BLaER1 treated with 17β-estradiol and CSF1 and Interleukin-3, amounts not matched to agents 10 nM and 100 nM (cell line): ENCODE results near the gene CLEC4D.
"Not testable (repeated sequence)": the region's sequence is repeated elsewhere in the genome, so short reads cannot be mapped to it uniquely, and the experiment has no call there.

Experiments
- H3K27ac ChIP-seq, 11 experiments: shearing (Covaris generic); formaldehyde crosslinking; 2 replicates each; pipeline ENCODE4 v1.8.1; 2022
- H3K27me3 ChIP-seq, 11 experiments: shearing (Covaris generic); formaldehyde crosslinking; 2 replicates each; pipeline ENCODE4 v1.8.1; 2022
- H3K36me3 ChIP-seq, 11 experiments: shearing (Covaris generic); formaldehyde crosslinking; 2 replicates each; pipeline ENCODE4 v1.8.1; 2022
- H3K4me1 ChIP-seq, 10 experiments: shearing (Covaris generic); formaldehyde crosslinking; 2 replicates each; pipeline ENCODE4 v1.8.1; 2022
- H3K4me2 ChIP-seq, 11 experiments: shearing (Covaris generic); formaldehyde crosslinking; 2 replicates each; pipeline ENCODE4 v1.8.1; 2022
- H3K4me3 ChIP-seq, 10 experiments: shearing (Covaris generic); formaldehyde crosslinking; 2 replicates each; pipeline ENCODE4 v1.8.1; 2022
- H3K9ac ChIP-seq, 11 experiments: shearing (Covaris generic); formaldehyde crosslinking; 2 replicates each; pipeline ENCODE4 v1.8.1; 2022
- H3K9me3 ChIP-seq, 11 experiments: shearing (Covaris generic); formaldehyde crosslinking; replicated peaks in 1 of 11; 2 replicates each; pipeline ENCODE4 v1.8.1; 2022
- H4K20me1 ChIP-seq, 11 experiments: shearing (Covaris generic); formaldehyde crosslinking; 2 replicates each; pipeline ENCODE4 v1.8.1; 2022
- Cebpa-rat ChIP-seq, 11 experiments: shearing (Covaris generic); IDR thresholded peaks; 2 replicates each; pipeline ENCODE4 v1.8.1; 2022

The CLEC4D gene

DNA sequence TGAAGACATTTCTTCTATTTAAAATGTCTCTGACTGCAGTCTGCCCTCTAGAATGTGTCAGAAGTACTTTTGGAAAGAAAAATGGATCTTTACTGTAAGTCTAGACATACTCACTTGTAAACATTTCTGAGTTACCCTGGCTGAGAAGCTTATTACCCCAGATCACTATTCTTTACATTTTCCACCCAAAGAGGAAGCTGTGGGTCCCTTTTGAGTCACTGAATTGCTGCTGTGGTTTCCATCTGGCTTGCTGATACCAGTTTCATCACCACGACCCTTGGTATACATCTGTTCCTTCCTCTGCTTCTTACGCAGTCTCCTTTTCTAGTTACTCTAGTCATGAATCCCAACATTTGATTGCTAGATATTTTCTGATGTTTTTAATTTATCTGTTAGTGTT lies 20.2 kb upstream of the CLEC4D start:
- Histone ChIP-seq H3K9ac (peak overlapping the region; percentile 55 to 92 (median 66)), H3K4me1 (peaks cover 39 to 82% (median 47%) of the 10 kb centered on the region in 10 experiments), H3K4me2 (peak overlapping the region; percentile 63 to 96 (median 86)), H3K9me3 (peaks cover 0 to 21% (median 7%) of the 10 kb centered on the region in 11 experiments; a peak in 10 of 22 replicates), H3K27me3 (no peaks in the 10 kb centered on the region), H3K27ac (peak overlapping the region; percentile 72 to 98 (median 85)), H4K20me1 (no peaks in the 10 kb centered on the region), H3K4me3 (peak overlapping the region in 6 of 10 experiments; percentile 9 to 39 (median 28); a peak in 5 of 20 replicates), H3K36me3 (no peaks in the 10 kb centered on the region)
- peak in 10 of 11 experiments; percentile 63 to 96 (median 88); a peak in 18 of 22 replicates for TF ChIP-seq Cebpa-rat (IDR thresholded peaks at IDR 0.05)

DNA sequence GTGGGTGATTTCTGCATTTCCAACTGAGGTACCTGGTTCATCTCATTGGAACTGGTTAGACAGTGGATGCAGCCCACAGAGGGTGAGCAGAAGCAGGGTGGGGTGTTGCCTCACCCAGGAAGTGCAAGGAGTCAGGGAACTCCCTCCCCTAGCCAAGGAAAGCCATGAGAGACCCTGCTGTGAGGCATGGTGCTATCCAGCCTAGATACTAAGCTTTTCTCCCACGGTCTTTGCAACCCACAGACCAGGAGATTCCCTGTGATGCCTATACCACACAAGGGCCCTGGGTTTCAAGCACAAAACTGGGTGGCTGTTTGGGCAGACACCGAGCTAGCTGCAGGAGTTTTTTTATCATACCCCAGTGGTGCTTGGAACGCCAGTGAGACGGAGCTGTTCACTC lies 17.6 kb upstream of the CLEC4D start:
- Histone ChIP-seq H3K4me1 (peaks cover 39 to 92% (median 47%) of the 10 kb centered on the region in 10 experiments), H3K4me3 (peak overlapping the region in 2 of 10 experiments; percentile 16 to 17; a peak in 3 of 20 replicates), H3K4me2 (peak overlapping the region; percentile 58 to 82 (median 74)), H3K27ac (peak overlapping the region in 10 of 11 experiments; percentile 22 to 54 (median 36); a peak in 11 of 22 replicates), H3K9me3 (peaks cover 0 to 17% (median 5%) of the 10 kb centered on the region in 11 experiments; a peak in 6 of 22 replicates), H3K9ac (peak overlapping the region in 2 of 11 experiments; percentile 12 to 31; a peak in 3 of 22 replicates)
- H4K20me1 ChIP-seq, H3K27me3 ChIP-seq, H3K36me3 ChIP-seq: not testable (repeated sequence)

GRCh38 chr12:8496074-8496473 lies 17.2 kb upstream of the CLEC4D start:
- H3K9ac ChIP-seq, result peak overlapping the region in 6 of 11 experiments; percentile 2 to 53 (median 28); a peak in 6 of 22 replicates
- H3K27me3 ChIP-seq, result not testable (repeated sequence)

DNA sequence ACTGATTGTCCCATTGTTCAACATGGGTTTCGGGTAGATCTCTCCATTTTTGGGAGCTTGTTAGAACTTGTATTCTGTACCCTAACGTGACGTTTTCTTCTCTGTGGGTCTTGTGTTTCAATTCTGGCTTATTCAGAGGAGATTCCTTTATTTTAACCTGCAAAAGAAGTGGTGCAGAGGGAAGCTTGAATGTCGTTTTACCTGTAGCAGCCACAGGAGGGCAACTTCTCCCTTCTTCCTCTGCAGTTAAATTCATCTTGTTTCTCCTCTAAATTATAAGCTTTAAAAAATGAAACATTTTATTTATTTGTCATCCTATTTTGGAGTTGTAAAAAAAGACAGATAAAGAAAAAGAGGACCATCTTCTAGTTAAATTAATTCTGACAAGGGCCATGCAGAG lies 13.7 kb upstream of the CLEC4D start:
- H3K9me3 ChIP-seq, result peaks cover 0 to 12% (median 5%) of the 10 kb centered on the region in 11 experiments; a peak in 6 of 22 replicates
- H3K4me1 ChIP-seq, result peaks cover 25 to 67% (median 29%) of the 10 kb centered on the region in 10 experiments
- H3K4me2 ChIP-seq, result peak overlapping the region in 2 of 11 experiments; percentile 73 to 77; a peak in 4 of 22 replicates
- no peak overlapping the region for H3K27ac ChIP-seq
- H3K9ac ChIP-seq, result no peak overlapping the region
- no peak overlapping the region for H3K4me3 ChIP-seq
- no peaks in the 10 kb centered on the region for H4K20me1 ChIP-seq
- H3K36me3 ChIP-seq, result no peaks in the 10 kb centered on the region
- no peak for TF ChIP-seq Cebpa-rat (IDR thresholded peaks at IDR 0.05)
- no peaks in the 10 kb centered on the region for H3K27me3 ChIP-seq

More at GRCh38 chr12:8496074-8496473, 17.2 kb upstream of the CLEC4D start:
- Histone ChIP-seq H3K27ac (peak overlapping the region in 10 of 11 experiments; percentile 22 to 54 (median 36); a peak in 14 of 22 replicates), H3K4me2 (peak overlapping the region; percentile 58 to 82 (median 74)), H3K4me1 (peaks cover 39 to 88% (median 46%) of the 10 kb centered on the region in 10 experiments), H3K9me3 (peaks cover 0 to 17% (median 5%) of the 10 kb centered on the region in 11 experiments; a peak in 6 of 22 replicates), H3K4me3 (peak overlapping the region in 2 of 10 experiments; percentile 16 to 17; a peak in 3 of 20 replicates)
- H3K36me3 ChIP-seq, H4K20me1 ChIP-seq: not testable (repeated sequence)

- H3K4me1 ChIP-seq, result peaks cover 11 to 48% (median 16%) of the 10 kb centered on the region in 10 experiments
- no peak for TF ChIP-seq Cebpa-rat (IDR thresholded peaks at IDR 0.05)
- peak overlapping the region; percentile 21 to 60 (median 45); a peak in 20 of 22 replicates for H3K4me2 ChIP-seq
- no peaks in the 10 kb centered on the region for H3K36me3 ChIP-seq
- no peaks in the 10 kb centered on the region for H4K20me1 ChIP-seq
- H3K27me3 ChIP-seq, result no peaks in the 10 kb centered on the region
- no peak overlapping the region for H3K4me3 ChIP-seq
- H3K27ac ChIP-seq, result no peak overlapping the region; a peak in 1 of 22 replicates
- 0 out of 22 replicates have a peak, but pooled peaks cover 0 to 5% (median 0%) of the 10 kb centered on the region in 11 experiments for H3K9me3 ChIP-seq
- H3K9ac ChIP-seq, result no peak overlapping the region
Observed at GRCh38 chr12:8501720-8502119, 11.6 kb upstream of the CLEC4D start.

GRCh38 chr12:8504351-8504750 lies 9.0 kb upstream of the CLEC4D start:
- no peak for TF ChIP-seq Cebpa-rat (IDR thresholded peaks at IDR 0.05)
- Histone ChIP-seq H3K4me1 (peaks cover 24 to 41% (median 29%) of the 10 kb centered on the region in 10 experiments), H3K9ac (no peak overlapping the region), H4K20me1 (no peaks in the 10 kb centered on the region), H3K4me2 (no peak overlapping the region), H3K9me3 (0 out of 22 replicates have a peak, but pooled peaks cover 0 to 5% (median 0%) of the 10 kb centered on the region in 11 experiments), H3K27ac (no peak overlapping the region), H3K4me3 (no peak overlapping the region), H3K27me3 (no peaks in the 10 kb centered on the region), H3K36me3 (no peaks in the 10 kb centered on the region)

GRCh38 chr12:8507596-8507995 lies 5.7 kb upstream of the CLEC4D start:
- no peak for TF ChIP-seq Cebpa-rat (IDR thresholded peaks at IDR 0.05)
- peak overlapping the region in 2 of 11 experiments; percentile 57 to 63; a peak in 1 of 22 replicates for H3K27ac ChIP-seq
- H3K9ac ChIP-seq, result no peak overlapping the region
- H3K4me2 ChIP-seq, result peak overlapping the region in 8 of 11 experiments; percentile 70 to 90 (median 83); a peak in 15 of 22 replicates
- H3K9me3 ChIP-seq, result 0 out of 22 replicates have a peak, but pooled peaks cover 0 to 5% (median 0%) of the 10 kb centered on the region in 11 experiments
- no peaks in the 10 kb centered on the region for H4K20me1 ChIP-seq
- no peaks in the 10 kb centered on the region for H3K27me3 ChIP-seq
- no peak overlapping the region for H3K4me3 ChIP-seq
- peaks cover 29 to 44% (median 33%) of the 10 kb centered on the region in 10 experiments for H3K4me1 ChIP-seq
- H3K36me3 ChIP-seq, result no peaks in the 10 kb centered on the region

DNA sequence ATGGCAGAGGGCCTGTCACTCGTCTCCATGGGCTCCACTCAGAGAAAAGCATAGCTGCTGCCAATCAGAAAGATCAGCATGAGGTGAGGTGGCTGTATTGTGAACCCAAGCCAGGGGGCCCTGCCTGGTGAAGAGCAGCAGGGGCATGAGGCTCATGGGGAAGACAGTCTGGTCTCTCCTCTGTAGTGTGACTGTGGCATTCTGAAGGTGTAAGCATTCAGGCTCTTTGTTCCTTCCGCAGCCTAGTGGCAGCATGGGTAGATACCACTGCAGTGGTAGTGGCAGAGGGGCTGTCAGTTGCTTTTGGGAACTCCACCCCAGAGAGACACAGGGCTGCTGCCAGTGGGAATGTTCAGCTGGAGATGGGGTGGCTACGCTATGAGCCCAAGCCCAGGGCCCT lies 5.1 kb upstream of the CLEC4D start:
- Histone ChIP-seq H3K27ac (peak overlapping the region in 10 of 11 experiments; percentile 9 to 75 (median 58); a peak in 18 of 22 replicates), H3K4me1 (peaks cover 29 to 48% (median 33%) of the 10 kb centered on the region in 10 experiments), H3K4me3 (no peak overlapping the region), H3K4me2 (peak overlapping the region; percentile 70 to 90 (median 83)), H3K36me3 (no peaks in the 10 kb centered on the region), H3K9me3 (0 out of 22 replicates have a peak, but pooled peaks cover 0 to 5% (median 0%) of the 10 kb centered on the region in 11 experiments), H3K27me3 (no peaks in the 10 kb centered on the region), H3K9ac (peak overlapping the region in 8 of 11 experiments; percentile 8 to 48 (median 36); a peak in 7 of 22 replicates), H4K20me1 (no peaks in the 10 kb centered on the region)
- TF ChIP-seq Cebpa-rat (IDR thresholded peaks at IDR 0.05), result no peak
